Medulla oblongata (tissue), 1 donor: Measurements from ENCODE around the gene TULP3.
A peak's percentile ranks its signal among the peaks of the same experiment; 100 is the strongest.

Experiments used
- DNase-seq: peaks from one replicate; pipeline ENCODE4 v3.0.0-alpha.2; 2015; ENCODE audit errors: extremely low spot score

The TULP3 gene

DNA sequence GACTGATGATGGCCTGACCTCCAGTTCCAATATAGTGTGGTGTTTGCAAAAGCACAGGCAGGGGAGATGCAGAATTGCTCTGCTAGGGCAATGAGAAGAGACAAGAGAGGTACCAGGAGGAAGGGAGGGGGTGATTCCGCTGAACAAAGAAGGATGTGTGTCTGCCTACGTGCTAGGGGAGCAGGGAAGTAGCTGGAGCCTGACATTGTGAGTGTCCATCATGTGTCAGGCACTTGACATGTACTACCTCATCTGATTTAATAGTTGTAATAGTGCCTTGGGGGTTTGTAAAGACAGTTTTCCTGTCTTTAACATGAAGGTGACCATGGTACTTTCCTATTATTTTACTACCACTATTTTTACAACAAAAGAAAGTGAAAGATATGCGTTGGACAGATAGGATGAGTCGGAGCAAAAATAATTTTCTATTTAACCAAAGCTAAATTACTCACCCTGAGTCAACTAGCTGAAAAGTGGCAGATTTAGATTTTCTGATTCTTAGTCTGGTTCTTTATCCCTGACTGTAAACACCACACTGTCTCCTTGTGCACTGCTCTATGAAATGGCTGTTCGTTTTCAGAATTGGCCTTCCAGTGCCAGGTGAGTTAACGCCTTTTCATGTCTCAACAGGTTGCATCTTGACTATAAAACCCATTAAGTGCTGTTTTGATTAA, 34.8 kb downstream of the TULP3 start:
- DNase-seq: no peak

DNA sequence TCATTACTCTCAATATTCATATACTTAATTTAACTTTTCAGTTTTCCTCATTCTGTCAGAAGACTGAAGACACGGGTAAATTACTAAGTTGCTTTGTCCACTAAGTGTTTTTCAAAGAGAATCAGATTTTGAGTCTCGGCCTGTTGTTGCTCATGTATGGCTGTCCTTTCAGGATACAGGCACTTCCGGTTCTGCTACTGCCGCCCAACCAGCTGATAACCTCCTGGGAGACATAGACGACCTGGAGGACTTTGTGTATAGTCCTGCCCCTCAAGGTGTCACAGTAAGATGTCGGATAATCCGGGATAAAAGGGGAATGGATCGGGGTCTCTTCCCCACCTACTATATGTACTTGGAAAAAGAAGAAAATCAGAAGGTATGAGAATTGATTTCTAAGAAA, 40.2 kb downstream of the TULP3 start:
- no peak for DNase-seq

DNA sequence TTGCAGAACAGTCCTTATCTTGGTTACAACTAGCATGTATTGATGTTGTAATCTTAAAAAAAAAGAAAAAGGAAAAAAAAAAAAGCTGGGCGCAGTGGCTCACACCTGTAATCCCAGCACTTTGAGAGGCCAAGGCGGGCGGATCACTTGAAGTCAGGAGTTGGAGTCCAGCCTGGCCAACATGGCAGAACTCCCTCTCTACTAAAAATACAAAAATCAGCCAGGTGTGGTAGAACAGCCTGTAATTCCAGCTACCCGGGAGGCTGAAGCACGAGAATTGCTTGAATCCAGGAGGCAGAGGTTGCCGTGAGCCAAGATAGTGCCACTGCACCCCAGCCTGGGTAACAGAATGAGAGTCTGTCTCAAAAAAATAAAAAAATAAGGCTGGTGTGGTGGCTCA, 42.9 kb downstream of the TULP3 start:
- no peak for DNase-seq

DNA sequence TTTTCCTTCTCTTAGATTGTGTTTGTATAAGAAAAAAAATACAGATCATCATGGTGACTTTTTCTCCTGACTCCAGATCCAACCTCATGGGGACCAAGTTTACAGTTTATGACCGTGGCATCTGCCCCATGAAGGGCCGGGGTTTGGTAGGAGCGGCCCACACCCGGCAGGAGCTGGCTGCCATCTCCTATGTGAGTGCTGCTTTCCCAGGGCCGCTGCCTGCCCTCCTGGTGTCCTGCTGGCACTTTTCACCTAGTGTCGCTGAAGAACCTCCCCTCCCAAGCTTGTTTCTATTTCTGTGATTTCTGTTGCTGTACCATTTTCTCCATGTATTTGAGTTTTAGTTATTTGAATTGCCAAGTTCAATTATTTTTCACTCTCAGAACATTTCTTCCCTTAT, 43.7 kb downstream of the TULP3 start:
- no peak for DNase-seq

DNA sequence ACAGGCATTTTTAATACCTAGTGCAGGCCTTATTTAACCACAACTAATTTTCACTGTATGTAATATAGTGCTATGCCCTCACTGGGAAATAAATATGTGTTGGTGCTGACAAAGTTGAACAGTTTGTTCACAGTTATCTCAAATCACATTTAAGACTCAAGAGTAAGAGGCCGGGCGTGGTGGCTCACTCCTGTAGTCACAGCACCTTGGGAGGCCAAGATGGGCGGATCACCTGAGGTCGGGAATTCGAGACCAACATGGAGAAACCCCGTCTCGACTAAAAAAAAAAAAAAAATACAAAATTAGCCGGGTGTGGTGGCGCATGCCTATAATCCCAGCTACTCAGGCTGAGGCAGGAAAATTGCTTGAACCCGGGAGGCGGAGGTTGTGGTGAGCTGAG, 45.6 kb downstream of the TULP3 start:
- no peak for DNase-seq

DNA sequence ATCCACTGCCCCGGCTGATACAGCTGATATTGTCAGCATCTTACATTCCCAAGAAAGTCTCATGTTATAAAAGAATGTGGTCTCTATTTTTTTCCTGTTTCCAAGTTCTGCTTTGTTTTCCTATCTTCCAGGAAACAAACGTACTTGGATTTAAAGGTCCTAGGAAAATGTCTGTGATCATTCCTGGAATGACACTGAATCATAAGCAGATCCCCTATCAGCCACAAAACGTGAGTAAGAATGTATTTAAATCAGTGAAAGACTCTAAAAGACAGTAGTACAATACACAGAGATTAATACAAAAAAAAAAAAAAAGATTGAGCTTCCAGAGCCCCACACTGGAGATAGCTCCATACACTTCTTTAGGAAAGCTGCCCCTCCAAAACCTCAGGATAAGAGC, 46.8 kb downstream of the TULP3 start:
- DNase-seq: no peak

DNA sequence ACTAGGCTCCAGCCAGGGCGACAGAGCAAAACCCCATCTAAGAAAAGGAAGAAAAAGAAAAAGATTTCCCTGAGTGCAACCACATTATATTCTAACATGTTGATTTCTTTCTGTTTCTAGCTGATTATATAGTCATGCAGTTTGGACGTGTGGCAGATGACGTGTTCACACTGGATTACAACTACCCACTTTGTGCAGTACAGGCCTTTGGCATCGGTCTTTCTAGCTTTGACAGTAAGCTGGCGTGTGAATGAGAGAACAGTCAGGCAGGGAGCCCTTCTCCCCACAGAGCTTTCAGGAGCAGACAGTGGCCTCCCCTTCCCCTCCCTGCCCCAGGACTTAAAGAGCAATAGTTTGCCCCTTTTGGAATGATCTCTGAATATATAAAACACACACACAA, 48.5 kb downstream of the TULP3 start:
- no peak for DNase-seq

DNA sequence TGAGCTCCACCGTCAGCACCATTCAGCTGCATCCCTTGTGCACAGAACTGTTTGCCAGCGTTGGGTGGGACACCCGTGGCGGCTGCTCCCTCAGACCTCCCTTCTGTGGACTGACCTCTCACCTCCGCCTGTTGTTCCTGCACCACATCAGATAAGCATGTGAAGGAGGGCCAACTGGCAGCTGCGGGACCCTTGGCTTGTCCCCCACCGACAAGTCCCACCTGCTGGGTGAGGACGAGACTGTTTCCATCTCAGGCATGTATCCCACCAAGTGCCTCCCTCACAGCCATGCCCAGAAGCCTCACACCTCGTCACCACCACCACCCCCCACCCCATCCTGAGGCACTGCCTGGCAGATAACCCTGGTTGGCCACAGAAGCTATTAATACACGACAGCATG, 49.9 kb downstream of the TULP3 start:
- DNase-seq: no peak

DNA sequence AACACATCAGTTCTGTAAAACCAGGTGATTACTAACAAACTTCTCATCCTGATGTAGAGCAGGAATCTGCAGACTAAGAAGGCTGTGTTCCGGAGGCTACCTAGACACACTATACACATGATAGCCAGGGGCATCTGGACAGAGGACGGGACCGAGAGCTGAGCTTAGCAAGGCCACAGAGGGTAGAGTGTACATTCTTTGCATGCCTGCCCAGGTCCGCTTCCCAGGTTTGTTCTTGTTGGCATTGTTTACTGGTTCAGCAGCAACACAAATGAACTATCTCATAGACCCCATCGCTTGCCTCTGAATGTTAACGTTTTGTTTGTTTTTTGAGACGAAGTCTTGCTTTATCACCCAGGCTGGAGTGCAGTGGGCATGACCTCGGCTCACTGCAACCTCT, 50.8 kb downstream of the TULP3 start:
- no peak for DNase-seq

DNA sequence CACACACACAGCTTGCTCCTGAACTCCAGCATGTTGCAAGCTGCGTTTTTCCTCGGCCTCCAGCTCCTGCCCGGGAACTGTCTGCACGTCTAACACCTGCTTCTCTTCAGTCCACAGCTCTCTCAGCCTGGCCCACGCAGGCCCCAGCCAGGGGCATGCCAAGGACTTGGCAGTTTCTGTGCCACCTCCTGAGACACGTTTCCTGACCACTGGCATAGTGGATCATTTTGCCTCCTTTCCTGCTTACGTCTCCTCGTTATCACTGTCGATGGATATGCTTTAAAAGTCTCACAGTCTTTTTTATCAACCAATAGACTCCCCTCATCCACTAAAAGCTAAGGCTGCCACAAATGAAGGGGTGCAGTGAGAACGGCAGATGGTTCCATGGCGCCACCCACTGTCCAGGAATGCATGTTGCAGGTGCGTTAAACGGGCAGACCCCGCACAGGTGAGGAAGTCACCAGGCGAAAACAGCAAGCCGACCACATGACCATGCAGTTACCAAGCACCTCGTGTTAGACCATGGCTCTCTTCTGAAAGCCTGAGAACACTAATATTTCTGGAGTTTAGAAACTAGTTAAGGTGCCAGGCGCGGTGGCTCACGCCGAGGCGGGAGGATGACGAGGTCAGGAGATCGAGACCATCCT, 53.8 kb downstream of the TULP3 start:
- peak; percentile 42 for DNase-seq

DNA sequence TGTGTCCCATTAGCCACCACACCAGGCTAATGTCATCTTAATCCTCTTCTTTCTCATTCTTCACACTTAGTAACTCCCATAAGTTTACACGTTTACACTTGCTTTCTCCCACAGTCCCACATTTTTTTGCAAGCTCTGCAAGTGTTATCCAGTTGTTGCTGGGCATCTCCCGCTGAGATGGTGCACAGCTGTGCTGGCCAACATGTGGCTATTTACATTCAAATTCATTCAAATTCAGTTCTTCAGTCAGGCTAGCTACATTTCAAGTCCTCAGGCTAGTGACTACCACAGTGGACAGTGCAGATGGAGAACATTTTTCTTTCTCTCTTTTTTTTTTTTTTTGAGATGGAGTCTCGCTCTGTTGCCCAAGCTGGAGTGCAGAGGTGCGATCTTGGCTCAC, 58.7 kb downstream of the TULP3 start:
- DNase-seq: no peak

DNA sequence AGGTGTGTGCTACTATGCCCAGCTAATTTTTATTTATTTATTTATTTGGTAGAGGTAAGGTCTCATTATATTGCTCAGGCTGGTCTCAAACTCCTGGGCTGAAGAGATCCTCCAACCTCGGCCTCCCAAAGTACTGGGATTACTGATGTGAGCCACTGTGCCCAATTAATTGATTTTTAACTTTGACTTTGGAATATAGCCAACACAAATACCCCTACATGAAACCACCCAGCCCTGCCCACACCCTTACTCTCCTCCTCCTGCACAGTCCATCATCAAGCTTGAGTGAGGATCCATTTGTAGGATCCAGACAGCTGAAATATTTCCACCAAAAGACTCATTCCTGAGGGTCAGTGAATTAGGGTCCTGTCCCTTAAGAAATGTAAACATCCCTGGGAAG, 65.2 kb downstream of the TULP3 start:
- no peak for DNase-seq

DNA sequence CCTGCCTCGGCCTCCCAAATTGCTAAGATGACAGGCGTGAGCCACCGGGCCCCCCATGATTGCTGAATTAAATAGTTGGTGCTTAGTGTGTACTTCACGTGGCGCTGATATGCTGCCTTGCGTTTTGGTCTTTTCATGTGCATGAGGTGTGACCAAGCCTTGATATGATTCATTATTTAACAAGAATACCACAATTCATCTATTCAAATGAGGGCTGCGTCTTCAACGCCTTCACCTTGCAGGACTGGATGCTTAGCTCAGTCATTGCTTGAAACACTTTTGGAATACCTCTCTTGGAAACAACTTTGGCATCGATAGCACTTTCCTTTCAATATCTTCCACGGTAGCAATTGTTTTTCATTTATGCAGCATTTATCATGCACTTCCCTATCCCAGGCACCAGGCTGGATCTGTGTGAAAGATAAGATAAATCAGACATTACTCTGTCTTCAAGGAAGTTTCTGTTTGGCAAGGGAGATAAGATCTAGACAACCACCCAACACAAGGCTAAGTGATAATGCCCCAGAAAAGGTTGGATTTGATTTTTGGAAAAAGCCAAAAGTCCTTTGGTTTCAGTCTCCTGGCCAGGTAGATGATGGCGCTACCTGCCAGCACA, 67.2 kb downstream of the TULP3 start:
- no peak for DNase-seq

DNA sequence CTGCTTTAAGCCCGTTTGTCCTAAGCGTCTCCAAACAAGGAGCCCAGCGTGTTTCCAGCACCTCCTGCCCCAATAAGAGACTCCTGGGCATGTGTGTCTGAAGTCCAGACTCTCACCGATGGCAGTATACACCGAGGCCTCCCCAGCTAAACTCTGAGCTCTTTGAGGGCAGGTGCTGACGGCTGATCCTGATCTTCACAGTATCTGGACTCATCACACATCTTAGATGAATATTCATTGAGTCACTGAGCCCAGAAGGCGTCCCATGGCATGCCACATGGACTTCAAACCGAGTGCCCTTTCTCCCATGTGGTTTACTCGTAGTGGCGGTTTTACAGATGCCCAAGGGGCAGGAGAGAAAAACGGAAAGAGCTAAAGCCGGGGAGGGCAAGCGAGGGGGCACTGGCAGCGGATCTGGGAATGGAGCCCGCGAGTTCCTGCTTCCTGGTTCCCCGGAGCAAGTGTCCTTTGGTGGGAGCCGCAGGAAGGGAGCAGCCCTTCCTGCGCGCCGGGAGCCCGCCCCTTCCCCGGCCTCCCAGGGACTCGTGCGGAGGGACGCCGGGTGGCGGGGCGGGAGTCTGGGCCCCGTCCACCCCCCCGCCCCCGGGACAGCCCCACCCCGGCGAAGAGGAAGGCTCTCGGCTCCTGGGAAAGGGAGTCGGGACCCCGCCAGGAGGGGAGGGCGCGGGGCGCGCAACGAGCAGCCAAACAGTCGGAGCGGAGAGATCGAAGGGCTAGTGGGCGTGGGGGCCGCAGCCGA, 67.9 kb downstream of the TULP3 start:
- no peak for DNase-seq

DNA sequence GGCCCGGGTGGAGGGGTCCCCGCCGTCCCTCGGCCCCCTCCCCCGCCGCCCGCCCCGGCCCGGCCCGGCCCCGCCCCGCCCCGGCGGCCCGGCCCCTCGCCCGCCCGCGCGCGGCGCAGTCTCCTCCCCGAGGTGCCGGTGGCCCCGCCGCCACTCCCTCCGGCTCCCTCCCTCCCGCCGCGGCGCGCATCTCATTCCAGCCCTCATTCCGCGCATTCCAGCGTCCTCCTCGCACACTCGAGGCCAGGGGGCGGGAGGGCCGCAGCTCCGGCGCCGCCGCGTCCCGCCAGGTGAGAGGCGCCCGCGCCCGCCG, 68.5 kb downstream of the TULP3 start, which contains the start of gene TEAD4:
Gene TEAD4 (plus strand): TSS at position 206 of the 313 bp plus-strand sequence.
- no peak for DNase-seq

DNA sequence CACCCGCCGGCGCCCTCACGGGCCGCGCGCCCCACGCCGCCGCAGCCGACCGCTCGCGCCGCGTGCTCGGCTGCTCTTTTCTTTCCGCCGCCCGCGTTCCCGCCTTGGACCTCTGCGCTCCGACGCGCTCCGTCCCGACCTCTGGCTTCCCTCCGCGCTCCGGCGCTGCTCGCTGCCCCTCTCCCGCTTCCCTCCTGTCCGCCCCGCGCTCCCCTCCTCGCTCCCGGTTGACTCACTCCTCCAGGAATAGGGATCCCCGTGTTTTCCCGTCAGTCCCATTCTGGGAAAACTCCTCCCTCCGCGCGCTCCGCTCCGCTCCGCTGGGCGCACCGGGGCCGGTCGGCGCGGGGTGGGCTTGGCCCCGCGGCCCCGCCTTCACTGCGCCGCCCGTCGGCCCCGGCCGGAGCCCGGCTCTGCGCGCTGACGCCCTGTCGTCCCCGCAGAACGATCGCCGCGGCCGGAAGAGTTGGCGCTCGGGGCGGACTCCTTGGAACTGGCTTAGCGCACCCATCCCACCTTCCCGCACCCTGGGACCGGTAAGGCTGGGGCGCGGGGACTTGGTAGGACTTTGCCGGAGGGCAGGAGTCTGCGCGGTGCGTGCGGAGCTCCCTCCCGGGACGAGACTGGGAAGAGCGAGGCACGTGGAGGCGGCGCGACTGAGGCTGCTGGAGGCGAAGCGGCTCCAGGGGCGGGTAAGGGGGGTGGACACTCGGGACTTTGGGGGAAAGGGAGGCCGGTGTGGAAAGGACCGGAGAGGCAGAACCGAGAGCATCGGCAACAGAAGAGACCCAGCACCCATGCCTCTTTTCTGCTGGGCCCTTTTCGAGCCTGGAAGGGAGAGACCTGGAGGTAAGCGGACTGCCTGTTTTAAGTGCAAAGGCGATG, 69.1 kb downstream of the TULP3 start:
- DNase-seq: no peak

DNA sequence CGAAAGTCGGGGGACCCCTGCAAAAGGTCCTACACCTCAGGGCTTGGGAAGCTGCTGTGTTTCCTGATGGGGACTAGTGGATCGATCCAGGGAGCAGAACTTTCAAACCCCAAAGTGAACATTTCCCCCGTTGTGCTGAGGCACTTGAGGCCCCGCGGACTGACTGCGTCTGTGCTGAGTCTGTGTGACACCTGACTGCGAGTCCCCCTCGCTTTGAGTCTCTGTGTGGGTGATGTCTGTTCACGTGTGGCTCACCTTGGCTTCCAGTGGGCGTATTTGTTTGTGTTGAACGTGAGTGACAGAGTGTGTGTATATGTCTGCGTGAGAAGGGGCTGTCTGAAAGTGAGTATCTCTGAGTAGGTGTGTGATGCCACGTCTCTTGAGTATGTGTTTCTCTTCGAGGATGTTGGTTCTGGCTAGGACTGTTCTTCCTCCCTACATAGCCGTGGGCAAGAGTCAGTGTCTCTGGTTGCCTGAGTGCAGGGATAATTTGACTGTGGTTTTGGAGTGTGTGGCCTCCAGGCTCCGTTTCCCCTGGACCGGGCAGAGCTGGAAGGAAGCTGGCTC, 69.8 kb downstream of the TULP3 start:
- DNase-seq: no peak

DNA sequence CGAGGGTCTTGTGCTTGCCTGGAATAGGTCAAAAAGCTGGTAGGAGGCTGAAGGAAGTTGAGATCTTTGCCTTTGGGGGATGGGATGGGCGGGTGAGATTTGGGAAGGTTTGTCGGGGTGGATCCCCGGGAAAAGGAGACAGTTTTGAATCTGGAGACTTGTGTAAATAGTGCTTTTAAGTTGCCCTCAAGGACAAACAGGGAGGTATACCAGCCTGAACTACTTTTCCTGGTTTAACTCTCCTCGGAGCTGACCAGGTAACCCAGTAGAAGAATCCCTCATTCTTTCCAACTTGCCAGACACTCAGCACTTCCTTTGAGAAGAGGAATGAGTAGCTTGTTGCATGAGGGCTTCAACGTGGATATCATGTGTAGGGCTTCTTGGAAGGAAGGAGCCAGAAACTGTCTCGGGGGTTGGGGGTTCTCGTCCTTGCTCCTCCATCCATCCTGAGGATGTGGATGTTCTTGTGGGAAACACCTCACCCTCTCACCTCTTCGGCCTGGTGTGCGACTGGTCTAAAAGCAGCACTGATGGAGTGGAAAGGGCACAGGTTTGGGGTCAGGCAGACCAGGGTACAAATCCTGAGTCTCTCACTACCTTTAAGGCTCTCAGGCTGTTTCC, 70.4 kb downstream of the TULP3 start:
- no peak for DNase-seq

DNA sequence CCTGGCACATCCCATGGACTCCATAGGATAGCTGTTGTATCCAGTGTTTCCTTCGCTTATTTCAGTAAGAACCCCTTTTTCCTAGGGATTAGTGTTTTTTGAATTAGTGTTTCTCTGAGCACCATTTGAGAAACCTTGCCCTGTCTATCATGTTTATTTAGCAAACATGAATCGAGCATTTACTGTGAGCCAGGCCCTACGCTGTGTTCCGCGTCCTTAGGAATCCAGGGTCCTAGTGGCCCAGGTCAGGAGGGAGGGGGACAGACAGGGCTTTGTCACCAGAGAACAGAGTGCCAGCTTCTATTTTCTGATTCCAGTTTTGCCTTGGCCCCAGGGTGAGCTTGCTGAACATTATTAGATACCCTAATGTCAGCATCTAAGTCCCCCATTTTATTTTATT, 71.0 kb downstream of the TULP3 start:
- DNase-seq: no peak

DNA sequence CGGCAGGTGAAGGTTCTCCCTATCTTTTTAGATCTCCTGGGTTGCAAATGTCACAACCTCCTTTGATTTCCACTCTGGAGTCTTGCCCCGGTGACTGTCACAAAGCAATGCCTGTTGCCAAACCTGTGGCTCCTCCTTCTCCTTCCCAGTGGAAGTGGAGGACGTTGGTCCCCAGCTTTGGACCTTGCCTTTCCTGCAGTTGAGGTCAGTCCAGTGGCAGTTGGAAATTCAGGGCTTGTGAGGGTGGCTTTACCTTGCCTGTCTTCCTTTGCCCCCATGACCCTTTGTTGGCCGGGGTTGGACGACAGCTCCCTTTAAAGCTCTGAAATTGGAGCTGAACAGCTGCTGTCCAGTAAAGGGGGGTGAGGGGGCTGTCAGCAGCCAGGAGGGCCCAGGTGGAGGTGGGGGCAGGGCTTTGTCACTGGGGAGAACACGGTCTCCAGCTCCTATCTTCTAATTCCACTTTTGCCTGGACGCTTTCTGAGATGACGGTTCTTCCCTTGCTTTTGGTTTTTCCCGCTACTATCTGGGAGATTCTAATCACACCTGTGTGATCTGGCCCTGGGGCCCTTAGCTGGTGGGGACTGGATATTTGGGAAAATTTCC, 72.6 kb downstream of the TULP3 start:
- no peak for DNase-seq
